A549 (cell line): ENCODE data around the gene LTBP4. TPM values are rescaled to one million over a fixed set of nuclear protein-coding genes. Genes with fewer than 3 reads are reported as not detected.

ENCODE experiments used
- ATAC-seq, 2 experiments: fragments of 200-7000 bp in 1 of 2; fragments of >200 bp in 1 of 2; cut with Nextera tagmentation in 1 of 2; cut with Tn5 transposase in 1 of 2; 3 replicates each; pipeline versions ENCODE4 v1.8.0 to v1.9.1; 2018 to 2020; ENCODE audit warnings: mild to moderate bottlenecking in 1 of 2, moderate library complexity in 1 of 2
- CTCF ChIA-PET: fragments of 300-600 bp; sonication (Branson Sonifier 250); formaldehyde crosslinking; extraction: SDS; loops from one replicate; lab custom pipeline; 2021; ENCODE audit warnings: antibody characterized with exemption, inconsistent platforms; lab: Yijun Ruan, JAX
- POLR2A ChIA-PET: fragments of 350-600 bp; formaldehyde crosslinking; extraction: SDS; loops from one replicate; lab custom pipeline; 2021; ENCODE audit warnings: antibody characterized with exemption, inconsistent platforms; lab: Yijun Ruan, JAX
- DNase-seq, 2 experiments: peaks; one replicate each; pipeline versions ENCODE4 v3.0.0 to v3.0.0-alpha.2; 2011 to 2016; ENCODE audit warnings: low read depth in 1 of 2, low spot score in 1 of 2
- FAIRE-seq: peaks from 2 replicates; lab custom pipeline; 2011; peaks lifted over from hg19 to GRCh38; lab: Jason Lieb, UNC
- H3K27ac ChIP-seq, 2 experiments: fragments of >200 bp; sonication (Bioruptor Twin); formaldehyde crosslinking; 3 replicates each; pipeline ENCODE4 v1.5.1; 2016 to 2017
- H3K4me1 ChIP-seq: fragments of >200 bp; sonication (Bioruptor Twin); formaldehyde crosslinking; 3 replicates; pipeline ENCODE4 v1.6.1; 2016
- H3K4me2 ChIP-seq: fragments of >200 bp; sonication (Bioruptor Twin); formaldehyde crosslinking; 3 replicates; pipeline ENCODE4 v1.6.1; 2016
- H3K4me3 ChIP-seq: fragments of >200 bp; sonication (Bioruptor Twin); formaldehyde crosslinking; 3 replicates; pipeline ENCODE4 v1.5.1; 2016
- H3K9me3 ChIP-seq: fragments of >200 bp; sonication (Bioruptor Twin); formaldehyde crosslinking; 3 replicates; pipeline ENCODE4 v1.6.1; 2016
- ATOH8 ChIP-seq: fragments of 250-450 bp; sonication (Bioruptor Pico); IDR thresholded peaks from 2 replicates; pipeline ENCODE4 v1.5.0; 2020; ENCODE audit warnings: low read depth, mild to moderate bottlenecking, moderate library complexity
- CBX8 ChIP-seq: fragments of 200-600 bp; sonication (generic); IDR thresholded peaks from 2 replicates; pipeline ENCODE4 v1.6.1; 2016
- CHD2 ChIP-seq: fragments of 150-350 bp; IDR thresholded peaks from 2 replicates; pipeline ENCODE4 v1.6.1; 2014; ENCODE audit warnings: low read length; ENCODE audit not compliant: partially characterized antibody
- FOSL2 ChIP-seq, 2 experiments: fragments of 450-650 bp in 1 of 2; fragments of >200 bp in 1 of 2; sonication (Bioruptor Twin) in 1 of 2; formaldehyde crosslinking; IDR thresholded peaks; 2 replicates each; pipeline versions ENCODE4 v1.5.0 to v1.6.1; 2016 to 2020; ENCODE audit warnings: mild to moderate bottlenecking in 1 of 2, moderate library complexity in 1 of 2
- FOXS1 ChIP-seq: fragments of 250-450 bp; sonication (Bioruptor Pico); IDR thresholded peaks from 2 replicates; pipeline ENCODE4 v1.5.0; 2020; ENCODE audit warnings: mild to moderate bottlenecking, moderate library complexity
- HMGXB4 ChIP-seq: fragments of 250-450 bp; sonication (Bioruptor Pico); IDR thresholded peaks from 2 replicates; pipeline ENCODE4 v1.5.0; 2021; ENCODE audit warnings: mild to moderate bottlenecking, moderate library complexity, borderline replicate concordance
- HOXA7 ChIP-seq: fragments of 250-450 bp; sonication (Bioruptor Pico); IDR thresholded peaks from 2 replicates; pipeline ENCODE4 v1.5.0; 2020; ENCODE audit warnings: mild to moderate bottlenecking, moderate library complexity
- HOXB5 ChIP-seq: fragments of 250-450 bp; sonication (Bioruptor Pico); IDR thresholded peaks from 2 replicates; pipeline ENCODE4 v1.5.0; 2020; ENCODE audit warnings: mild to moderate bottlenecking, moderate library complexity
- KDM5A ChIP-seq: fragments of 200-600 bp; sonication (generic); IDR thresholded peaks from 2 replicates; pipeline ENCODE4 v1.6.1; 2016; ENCODE audit warnings: antibody characterized with exemption, mild to moderate bottlenecking
- MAFK ChIP-seq: fragments of 450-650 bp; IDR thresholded peaks from 2 replicates; pipeline ENCODE4 v1.6.1; 2014; ENCODE audit not compliant: partially characterized antibody
- MAZ ChIP-seq: fragments of 150-350 bp; IDR thresholded peaks from 2 replicates; pipeline ENCODE4 v1.6.1; 2014; ENCODE audit warnings: antibody characterized with exemption, low read depth, low read length, borderline replicate concordance
- NFE2L2 ChIP-seq: fragments of 150-350 bp; conservative IDR thresholded peaks from 2 replicates; pipeline ENCODE4 v1.6.1; 2014; ENCODE audit warnings: low read length
- NPAS2 ChIP-seq: fragments of 250-450 bp; sonication (Bioruptor Pico); IDR thresholded peaks from 2 replicates; pipeline ENCODE4 v1.8.0; 2022; ENCODE audit warnings: mild to moderate bottlenecking, moderate library complexity, borderline replicate concordance
- PBX3 ChIP-seq: IDR thresholded peaks from 2 replicates; pipeline ENCODE4 v1.6.1; 2012
- PHF8 ChIP-seq: fragments of 200-600 bp; sonication (generic); IDR thresholded peaks from 2 replicates; pipeline ENCODE4 v1.6.1; 2016; ENCODE audit warnings: low read depth, mild to moderate bottlenecking, antibody characterized with exemption, moderate library complexity, borderline replicate concordance
- POLR2AphosphoS2 ChIP-seq: conservative IDR thresholded peaks from 2 replicates; pipeline ENCODE4 v1.6.1; 2012; ENCODE audit warnings: low read length, improper control_type of control experiment, inconsistent platforms
- REST ChIP-seq: fragments of 200-600 bp; sonication (generic); IDR thresholded peaks from 2 replicates; pipeline ENCODE4 v1.6.1; 2016; ENCODE audit warnings: antibody characterized with exemption, mild to moderate bottlenecking, moderate library complexity
- RFX5 ChIP-seq: fragments of 450-650 bp; IDR thresholded peaks from 2 replicates; pipeline ENCODE4 v1.7.1; 2014; ENCODE audit warnings: antibody characterized with exemption, mild to moderate bottlenecking, moderate library complexity
- RNF2 ChIP-seq: fragments of 200-600 bp; sonication (generic); IDR thresholded peaks from 2 replicates; pipeline ENCODE4 v1.6.1; 2016; ENCODE audit warnings: low read depth, mild to moderate bottlenecking, antibody characterized with exemption, moderate library complexity, borderline replicate concordance
- TP53 ChIP-seq: fragments of 250-450 bp; sonication (Bioruptor Pico); IDR thresholded peaks from 2 replicates; pipeline ENCODE4 v1.5.0; 2021; ENCODE audit warnings: mild to moderate bottlenecking, moderate library complexity
- USF2 ChIP-seq: fragments of 450-650 bp; IDR thresholded peaks from 2 replicates; pipeline ENCODE4 v1.6.1; 2014; ENCODE audit warnings: antibody characterized with exemption
- ZC3H11A ChIP-seq: fragments of 450-650 bp; IDR thresholded peaks from 2 replicates; pipeline ENCODE4 v1.6.1; 2014; ENCODE audit warnings: antibody characterized with exemption, mild to moderate bottlenecking
- ZFP36 ChIP-seq: fragments of 450-650 bp; IDR thresholded peaks from 2 replicates; pipeline ENCODE4 v1.6.1; 2014; ENCODE audit warnings: borderline replicate concordance; ENCODE audit not compliant: partially characterized antibody
- WGBS: methylation state at CpG from one replicate; pipeline ENCODE4 v1.1.6; 2017; ENCODE audit errors: missing lambda C conversion rate; 5-methylcytosine and 5-hydroxymethylcytosine counted together
- polyA plus RNA-seq, 4 experiments: library from polyadenylated mRNA; depleted of rRNA in 3 of 4; stranded (reverse); fragments of >200 nt; fragmentation: RNase III in 1 of 4; extraction: RNeasy Plus Mini Kit Qiagen cat#74134 plus additional on column Dnase treatment in 1 of 4; gene quantifications; 2 replicates in 3 of 4; 3 replicates in 1 of 4; pipeline ENCODE4 v1.2.3, GENCODE V29; 2011 to 2017
- TF ChIP-seq, protein P1 (sequence below): IDR thresholded peaks from 2 replicates; pipeline ENCODE4 v1.6.1; 2012; ENCODE audit warnings: low read depth, borderline replicate concordance
- TF ChIP-seq, protein P2 (sequence below): fragments of 150-350 bp; IDR thresholded peaks from 2 replicates; pipeline ENCODE4 v1.6.1; 2014; ENCODE audit warnings: low read depth, mild to moderate bottlenecking, low read length
- TF ChIP-seq, protein P3 (sequence below): IDR thresholded peaks from 2 replicates; pipeline ENCODE4 v1.6.1; 2012

LTBP4 gene
- polyA plus RNA-seq, 2 of the 4 experiments (the other 2 are of a cell fraction): 23.1 to 43.2 TPM

- FAIRE-seq: no peak
- no peak for DNase-seq
- H3K4me2 ChIP-seq: no peak overlapping the region
- WGBS: 83% methylated on average over 20 of the region's 20 CpGs
- TF ChIP-seq NFE2L2 (no peak), CHD2 (no peak), PHF8 (no peak), CBX8 (no peak), NPAS2 (no peak), RNF2 (no peak), POLR2AphosphoS2 (no peak), ZC3H11A (no peak), USF2 (no peak), HOXA7 (CRISPR knock-in tag) (no peak), REST (no peak), RFX5 (no peak), PBX3 (no peak), MAFK (no peak), ZFP36 (no peak), TP53 (CRISPR knock-in tag) (no peak)
- TF ChIP-seq, protein P1, sequence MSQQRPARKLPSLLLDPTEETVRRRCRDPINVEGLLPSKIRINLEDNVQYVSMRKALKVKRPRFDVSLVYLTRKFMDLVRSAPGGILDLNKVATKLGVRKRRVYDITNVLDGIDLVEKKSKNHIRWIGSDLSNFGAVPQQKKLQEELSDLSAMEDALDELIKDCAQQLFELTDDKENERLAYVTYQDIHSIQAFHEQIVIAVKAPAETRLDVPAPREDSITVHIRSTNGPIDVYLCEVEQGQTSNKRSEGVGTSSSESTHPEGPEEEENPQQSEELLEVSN: no peak
- TF ChIP-seq, protein P2, sequence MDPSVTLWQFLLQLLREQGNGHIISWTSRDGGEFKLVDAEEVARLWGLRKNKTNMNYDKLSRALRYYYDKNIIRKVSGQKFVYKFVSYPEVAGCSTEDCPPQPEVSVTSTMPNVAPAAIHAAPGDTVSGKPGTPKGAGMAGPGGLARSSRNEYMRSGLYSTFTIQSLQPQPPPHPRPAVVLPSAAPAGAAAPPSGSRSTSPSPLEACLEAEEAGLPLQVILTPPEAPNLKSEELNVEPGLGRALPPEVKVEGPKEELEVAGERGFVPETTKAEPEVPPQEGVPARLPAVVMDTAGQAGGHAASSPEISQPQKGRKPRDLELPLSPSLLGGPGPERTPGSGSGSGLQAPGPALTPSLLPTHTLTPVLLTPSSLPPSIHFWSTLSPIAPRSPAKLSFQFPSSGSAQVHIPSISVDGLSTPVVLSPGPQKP: no peak
- no peaks in the 10 kb centered on the region for H3K9me3 ChIP-seq
- H3K27ac ChIP-seq: no peak overlapping the region
- ATAC-seq: peak; percentile 28 to 37; a peak in 5 of 6 replicates
- no peaks in the 10 kb centered on the region for H3K4me1 ChIP-seq
- no peak overlapping the region for H3K4me3 ChIP-seq
- ChIA-PET POLR2A (interaction anchor here (1.0 kb wide), 1 partner anchor 11 kb away, joined by 4 read pairs; no protein-coding TSS in a partner anchor), CTCF (interaction anchor here (1.2 to 58.9 kb wide), 6 partner anchors 6 to 74 kb away, joined by 3 to 2247 read pairs (median 328); partner anchors contain the start of gene LTBP4)
These were observed 41.1 kb upstream of the LTBP4 start for GRCh38 chr19:40560092-40560507.

DNA sequence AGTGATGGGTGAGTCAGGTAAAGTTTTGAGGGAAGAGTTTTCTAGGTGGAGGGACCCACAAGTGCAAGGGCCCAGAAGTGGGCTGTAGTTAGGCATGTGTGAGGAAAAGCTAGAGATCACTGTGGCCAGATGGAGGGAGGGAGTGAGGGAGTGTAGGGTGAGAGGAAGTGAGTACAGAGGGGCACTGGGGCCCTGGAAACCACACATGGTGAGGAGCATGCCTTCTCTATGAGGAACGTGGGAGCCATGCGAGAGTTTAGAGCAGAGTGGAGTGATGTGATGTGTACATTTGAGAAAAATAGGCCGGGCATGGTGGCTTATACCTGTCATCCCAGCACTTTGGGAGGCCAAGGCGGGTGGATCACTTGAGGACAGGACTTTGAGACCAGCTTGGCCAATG is 39.2 kb upstream of the LTBP4 start:
- POLR2A ChIA-PET: interaction anchor here (0.5 to 1.1 kb wide), 2 partner anchors 9 to 271 kb away, joined by 4 read pairs; no protein-coding TSS in a partner anchor
- 70% methylated on average over 4 of the region's 4 CpGs for WGBS
- no peak for DNase-seq
- no peaks in the 10 kb centered on the region for H3K9me3 ChIP-seq
- no peak overlapping the region for H3K27ac ChIP-seq
- no peak for ATAC-seq
- FAIRE-seq: no peak
- H3K4me1 ChIP-seq: no peaks in the 10 kb centered on the region
- H3K4me3 ChIP-seq: no peak overlapping the region
- H3K4me2 ChIP-seq: no peak overlapping the region
- TF ChIP-seq MAFK (no peak), HOXA7 (CRISPR knock-in tag) (no peak), RFX5 (no peak), POLR2AphosphoS2 (no peak), HMGXB4 (CRISPR knock-in tag) (no peak), CHD2 (no peak), MAZ (no peak), HOXB5 (CRISPR knock-in tag) (no peak), FOSL2 (IDR thresholded peaks at IDR 0.05) (no peak), FOSL2 (CRISPR knock-in tag; IDR thresholded peaks at IDR 0.05) (no peak), FOXS1 (CRISPR knock-in tag) (no peak), KDM5A (no peak), ATOH8 (CRISPR knock-in tag) (no peak)
- TF ChIP-seq, protein P3, sequence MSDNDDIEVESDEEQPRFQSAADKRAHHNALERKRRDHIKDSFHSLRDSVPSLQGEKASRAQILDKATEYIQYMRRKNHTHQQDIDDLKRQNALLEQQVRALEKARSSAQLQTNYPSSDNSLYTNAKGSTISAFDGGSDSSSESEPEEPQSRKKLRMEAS: no peak
- CTCF ChIA-PET: interaction anchor here (1.2 to 58.9 kb wide), 6 partner anchors 9 to 98 kb away, joined by 3 to 2247 read pairs (median 171); partner anchors contain the start of gene LTBP4
